SKM-1 (cell line): ENCODE data around the gene P4HA3.
"Not testable (repeated sequence)": the region's sequence is repeated elsewhere in the genome, so short reads cannot be mapped to it uniquely, and the experiment has no call there.

Experiments used
- DNase-seq: peaks from one replicate; lab custom pipeline; 2025; ENCODE audit not compliant: unreplicated experiment; lab: John Stamatoyannopoulos, UW

P4HA3 gene

DNA sequence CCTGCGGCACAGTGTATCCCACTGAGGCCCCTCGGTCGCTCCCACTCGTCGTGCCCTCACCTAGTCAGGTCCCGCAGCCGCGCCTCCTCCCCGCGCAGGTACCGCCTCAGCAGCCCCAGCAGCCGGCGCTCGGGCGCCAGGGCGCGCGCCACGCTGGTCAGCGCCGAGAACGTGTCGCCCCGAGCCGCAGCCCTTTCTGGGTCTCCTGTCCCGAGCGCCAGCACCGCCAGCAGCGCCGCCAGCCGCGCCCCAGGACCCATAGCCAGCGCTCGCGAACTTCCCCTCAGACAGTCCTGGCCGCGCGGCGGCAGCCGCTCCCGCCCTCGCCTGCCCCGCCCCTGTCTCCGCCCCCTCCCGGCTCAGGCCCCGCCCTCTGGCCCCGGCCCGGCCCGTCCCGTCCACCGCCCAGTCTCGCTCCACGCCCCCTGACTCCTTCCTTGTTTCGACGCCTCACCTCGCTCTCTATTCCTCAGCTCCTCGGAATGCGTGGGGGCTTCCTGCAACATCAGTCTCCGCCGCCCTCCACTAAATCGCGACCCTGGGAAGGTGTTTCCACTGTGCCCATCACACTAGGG lies at the start of gene P4HA3:
Gene P4HA3, minus strand, starts transcription at position 289 of the 575 bp plus-strand sequence. Its CDS starts 29 bp downstream, at position 260.
- DNase-seq = peak; percentile 17

DNA sequence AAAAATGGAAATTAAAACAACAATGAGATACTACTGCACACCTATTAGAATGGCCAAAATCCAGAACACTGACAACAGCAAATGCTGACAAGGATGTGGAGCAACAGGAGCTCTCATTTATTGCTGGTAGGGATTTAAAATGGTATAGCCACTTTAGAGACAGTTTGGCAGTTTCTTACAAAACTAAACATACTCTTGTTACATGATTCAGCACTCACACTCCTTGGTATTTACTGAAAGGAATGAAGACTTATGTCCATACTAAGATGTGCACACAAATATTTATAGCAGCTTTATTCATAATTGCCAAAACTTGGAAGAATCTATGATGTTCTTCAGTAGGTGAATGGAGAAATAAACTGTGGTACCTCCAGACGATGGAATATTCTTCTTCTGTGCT lies 46.0 kb upstream of the P4HA3 start:
- DNase-seq = no peak

DNA sequence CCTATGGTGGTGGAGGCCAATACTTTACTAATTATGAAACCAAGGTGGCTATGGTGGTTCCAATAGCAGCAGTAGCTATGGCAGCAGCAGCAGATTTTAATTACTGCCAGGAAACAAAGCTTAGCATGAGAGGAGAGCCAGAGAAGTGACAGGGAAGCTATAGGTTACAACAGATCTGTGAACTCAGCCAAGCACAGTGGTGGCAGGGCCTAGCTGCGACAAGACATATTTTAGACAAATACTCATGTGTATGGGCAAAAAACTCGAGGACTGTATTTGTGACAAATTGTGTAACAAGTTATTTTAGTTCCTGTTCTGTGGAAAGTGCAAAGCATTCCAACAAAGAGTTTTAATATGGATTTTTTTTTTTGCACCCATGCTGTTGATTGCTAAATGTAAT lies 44.2 kb upstream of the P4HA3 start:
- no peak for DNase-seq

DNA sequence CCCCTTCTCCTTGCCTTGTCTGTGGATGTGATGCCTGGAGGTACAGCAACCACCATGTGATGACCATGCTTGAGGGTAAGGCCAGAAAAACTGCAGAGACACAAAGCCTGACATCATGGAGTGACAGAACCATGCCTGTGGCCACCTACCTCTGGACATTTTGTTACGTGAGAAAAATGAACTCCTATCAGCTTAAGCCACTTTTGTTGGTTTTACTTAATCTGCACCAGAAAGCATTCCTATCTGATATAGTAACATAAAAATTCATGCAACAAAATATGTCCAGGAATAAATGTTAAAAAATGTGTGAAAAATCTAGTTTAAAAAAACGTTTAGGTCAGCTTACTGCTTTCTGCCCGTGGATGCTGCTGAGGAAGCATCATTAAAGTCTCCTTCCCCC lies 42.6 kb upstream of the P4HA3 start:
- no peak for DNase-seq

DNA sequence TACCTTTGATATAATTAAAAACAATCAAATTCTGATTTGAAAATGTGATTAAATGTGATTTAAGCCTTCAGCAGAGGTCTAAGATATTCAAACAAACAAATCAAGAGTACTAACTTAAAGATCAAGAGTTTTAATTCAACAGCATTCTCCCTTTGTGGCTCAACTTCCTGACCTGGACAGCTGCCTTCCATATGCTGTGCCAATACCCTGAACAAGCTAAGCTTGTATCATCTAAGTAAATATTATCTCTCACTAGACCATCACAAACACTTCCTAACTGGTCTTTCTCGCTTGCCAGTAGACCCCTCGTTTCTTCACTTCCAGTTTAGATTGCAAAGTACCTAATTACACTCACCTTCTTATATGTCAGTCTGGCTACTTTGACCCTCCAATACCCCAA lies 35.9 kb upstream of the P4HA3 start:
- no peak for DNase-seq

DNA sequence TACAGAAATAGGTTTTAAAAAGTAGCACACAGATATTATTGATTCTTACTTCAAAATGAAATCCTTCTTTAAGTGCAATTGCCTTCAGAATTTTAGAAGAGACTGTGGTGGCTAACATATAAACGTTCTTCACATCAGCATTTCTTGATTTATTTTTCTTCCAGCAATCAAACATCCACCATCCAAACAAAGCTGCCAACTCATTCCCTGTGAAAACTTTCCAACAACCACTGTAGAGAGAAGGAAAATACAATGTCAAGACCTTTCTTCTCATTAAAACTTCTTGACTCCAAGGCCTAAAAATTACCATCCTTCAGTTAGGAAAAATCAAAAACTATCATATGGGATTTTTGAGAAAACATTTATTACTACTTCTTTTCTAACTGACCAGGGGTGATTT lies 34.0 kb upstream of the P4HA3 start:
- DNase-seq = no peak

DNA sequence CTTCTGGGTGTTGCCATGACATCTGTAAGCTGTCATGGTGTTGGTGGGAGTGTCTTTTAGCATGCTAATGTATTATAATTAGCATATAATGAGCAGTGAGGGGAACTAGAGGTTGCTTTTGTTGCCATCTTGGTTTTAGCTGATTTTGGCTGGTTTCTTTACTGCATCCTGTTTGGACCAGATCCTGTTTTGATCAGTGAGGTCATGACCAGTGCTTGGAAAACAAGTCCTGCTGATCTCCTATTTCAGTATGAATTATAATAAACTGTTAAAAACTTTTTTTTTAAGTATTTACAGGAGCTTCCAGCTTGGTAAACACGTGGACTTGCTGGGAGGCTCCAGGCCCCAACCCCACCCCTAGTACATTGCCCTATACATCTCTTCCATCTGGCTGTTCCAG lies 30.5 kb upstream of the P4HA3 start:
- DNase-seq = no peak

DNA sequence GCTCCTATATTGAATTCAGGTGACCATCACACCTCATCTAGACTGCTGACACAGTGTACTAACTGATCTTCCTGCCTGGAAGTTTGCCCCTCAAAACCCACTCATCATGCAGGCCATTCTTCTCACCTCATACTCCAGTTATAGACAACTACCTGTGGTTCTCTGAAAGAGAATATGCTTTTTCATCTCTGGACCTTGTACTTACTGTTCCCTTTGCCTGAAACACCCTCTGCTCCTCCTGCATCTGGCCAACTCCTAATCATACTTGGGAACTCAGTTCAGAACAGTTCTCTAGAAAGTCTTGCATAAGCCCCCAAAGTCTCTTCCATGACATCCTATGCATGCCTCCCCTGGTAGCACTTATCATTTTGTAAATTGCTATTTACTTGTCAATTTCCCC lies 28.2 kb upstream of the P4HA3 start:
- no peak for DNase-seq

DNA sequence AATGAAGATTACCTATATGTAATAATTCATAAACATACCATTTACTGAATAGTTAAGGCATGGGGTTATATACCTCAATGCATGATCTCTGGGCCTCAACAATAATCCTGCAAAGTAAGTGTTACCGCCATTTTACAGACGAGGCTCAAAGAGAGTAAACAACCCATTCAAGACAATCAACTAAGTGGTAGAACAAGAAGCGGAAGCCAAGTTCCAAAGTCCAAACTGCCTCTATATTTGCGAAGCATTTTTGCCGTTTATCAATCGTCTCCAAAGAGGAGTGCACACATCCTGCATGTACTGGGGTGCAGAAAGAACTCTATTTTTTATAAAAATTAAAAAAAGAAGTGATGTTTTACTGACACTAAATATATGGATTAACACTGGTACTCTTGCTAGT lies 27.5 kb upstream of the P4HA3 start:
- no peak for DNase-seq

DNA sequence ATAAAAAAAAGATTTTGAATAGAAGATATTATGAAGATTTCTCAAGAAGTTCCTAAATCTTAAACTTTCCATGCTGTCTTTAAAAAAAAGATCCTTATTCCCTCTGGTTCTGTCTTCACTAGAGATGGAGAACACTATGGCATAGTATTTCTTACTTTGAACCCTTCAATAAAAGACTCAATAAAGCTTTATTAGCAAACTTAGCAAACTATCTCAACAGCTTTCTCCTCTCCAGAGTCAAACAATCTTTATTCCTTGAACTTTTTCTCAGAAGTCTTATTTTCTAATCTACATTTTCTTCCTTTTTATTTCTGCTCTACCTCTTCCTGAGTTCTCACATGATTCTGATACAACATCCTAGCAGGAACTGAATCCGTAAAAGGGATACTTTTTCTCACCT lies 21.8 kb upstream of the P4HA3 start:
- DNase-seq = no peak

DNA sequence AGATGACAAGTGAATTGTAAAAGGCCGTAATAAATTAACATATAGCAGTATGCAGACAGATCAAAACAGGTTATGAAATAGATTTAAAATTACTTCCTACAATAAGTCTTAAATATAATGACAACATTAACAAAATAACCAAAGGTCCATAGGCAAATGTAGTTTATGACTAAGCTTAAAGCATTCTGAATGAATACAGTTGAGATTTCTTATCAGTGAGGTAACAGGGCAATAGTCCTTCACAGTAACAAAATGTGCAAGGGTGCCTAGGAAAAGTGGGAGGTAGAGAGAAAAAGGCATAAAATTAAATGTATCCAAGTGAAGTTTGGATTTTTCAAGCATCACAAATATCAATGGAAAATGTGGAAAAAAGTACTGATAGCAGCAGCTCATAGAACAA lies 20.9 kb upstream of the P4HA3 start:
- no peak for DNase-seq

DNA sequence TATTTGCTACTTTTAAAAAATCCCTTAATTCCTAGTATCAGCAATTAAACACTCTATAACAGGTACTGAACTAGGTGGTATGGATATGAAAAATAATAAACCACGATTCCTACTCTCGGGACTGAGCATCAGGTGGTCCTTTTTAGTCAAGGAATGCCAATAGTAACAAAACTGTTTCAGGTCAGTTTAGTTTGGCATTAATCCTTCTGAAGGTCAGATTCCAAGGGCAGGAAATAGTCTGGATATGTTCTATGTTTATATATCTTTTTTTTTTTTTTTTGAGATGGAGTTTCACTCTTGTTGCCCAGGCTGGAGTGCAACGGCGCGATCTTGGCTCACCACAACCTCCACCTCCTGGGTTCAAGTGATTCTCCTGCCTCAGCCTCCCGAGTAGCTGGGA lies 19.6 kb upstream of the P4HA3 start:
- not testable (repeated sequence) for DNase-seq

DNA sequence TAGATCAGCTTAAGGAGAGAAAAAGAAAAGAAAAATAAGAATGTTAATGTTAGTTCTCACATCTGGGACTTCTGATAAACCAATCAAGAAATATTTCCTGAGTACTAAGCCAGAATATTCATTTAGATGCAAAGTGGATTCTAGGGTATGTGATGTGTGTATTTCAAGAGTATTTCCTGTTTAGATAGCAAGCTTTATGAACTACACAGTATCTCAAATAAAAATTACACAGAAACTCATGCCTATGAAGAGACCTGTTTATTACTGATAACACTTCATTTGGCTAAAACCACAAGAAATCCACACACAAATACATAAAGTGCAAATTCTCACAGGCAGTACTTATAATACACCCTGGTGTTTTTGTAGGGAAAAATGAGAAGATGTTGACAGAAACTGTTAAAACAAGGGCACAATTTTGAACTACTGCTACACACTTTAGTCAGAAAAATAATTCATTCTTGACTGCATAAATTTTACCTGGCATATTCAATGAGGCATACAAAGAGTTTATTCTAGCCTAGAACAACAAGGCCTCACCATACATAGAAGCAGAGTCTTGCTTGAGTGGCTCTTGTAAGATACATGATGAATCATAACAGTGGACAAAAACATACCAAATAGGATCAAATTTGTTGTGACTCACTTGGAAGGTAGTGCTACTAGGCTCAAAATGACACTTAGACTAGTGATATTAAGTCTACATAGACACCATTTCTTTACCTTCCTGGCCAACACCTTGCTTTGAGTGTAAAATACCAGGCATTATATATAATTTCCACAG lies 18.8 kb upstream of the P4HA3 start:
- no peak for DNase-seq

DNA sequence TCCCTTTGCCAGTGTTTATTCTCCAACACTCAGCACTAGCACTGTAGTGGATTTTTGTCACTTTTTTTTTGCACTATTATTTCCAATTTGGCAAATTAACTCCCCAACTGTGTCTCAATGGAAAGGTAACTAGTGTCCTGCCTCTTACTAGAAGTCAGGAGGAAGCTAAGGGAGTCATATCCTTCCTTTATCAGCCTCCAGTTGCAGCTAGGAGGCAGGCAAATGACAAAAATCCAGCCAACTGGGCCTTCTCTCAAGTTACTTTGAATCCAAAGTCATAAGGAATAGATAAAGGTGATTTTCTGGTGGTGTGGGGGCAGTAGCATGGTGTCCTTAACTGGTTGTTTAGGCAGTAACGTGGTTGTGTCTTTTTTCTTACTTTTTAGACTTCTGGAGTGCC lies 15.6 kb upstream of the P4HA3 start:
- no peak for DNase-seq

DNA sequence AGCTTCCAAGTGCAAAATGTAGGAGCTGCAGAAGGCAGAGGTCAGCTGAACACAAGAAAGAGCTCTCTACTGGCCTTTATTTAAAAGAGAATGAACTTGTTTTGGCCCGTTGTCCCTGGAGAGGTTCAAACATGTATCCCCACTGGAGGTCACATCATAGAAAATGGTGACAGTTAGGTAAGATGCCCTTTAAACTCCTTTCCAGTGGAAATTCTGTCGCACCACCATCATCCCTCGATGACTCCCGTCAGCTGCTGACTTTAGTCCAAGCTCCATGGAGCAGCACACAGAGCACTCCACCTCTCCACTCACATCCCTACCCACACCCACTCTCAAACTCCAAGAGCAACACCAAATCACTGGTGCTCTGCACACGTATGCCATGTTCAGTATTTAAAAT lies 15.2 kb upstream of the P4HA3 start:
- DNase-seq = no peak

DNA sequence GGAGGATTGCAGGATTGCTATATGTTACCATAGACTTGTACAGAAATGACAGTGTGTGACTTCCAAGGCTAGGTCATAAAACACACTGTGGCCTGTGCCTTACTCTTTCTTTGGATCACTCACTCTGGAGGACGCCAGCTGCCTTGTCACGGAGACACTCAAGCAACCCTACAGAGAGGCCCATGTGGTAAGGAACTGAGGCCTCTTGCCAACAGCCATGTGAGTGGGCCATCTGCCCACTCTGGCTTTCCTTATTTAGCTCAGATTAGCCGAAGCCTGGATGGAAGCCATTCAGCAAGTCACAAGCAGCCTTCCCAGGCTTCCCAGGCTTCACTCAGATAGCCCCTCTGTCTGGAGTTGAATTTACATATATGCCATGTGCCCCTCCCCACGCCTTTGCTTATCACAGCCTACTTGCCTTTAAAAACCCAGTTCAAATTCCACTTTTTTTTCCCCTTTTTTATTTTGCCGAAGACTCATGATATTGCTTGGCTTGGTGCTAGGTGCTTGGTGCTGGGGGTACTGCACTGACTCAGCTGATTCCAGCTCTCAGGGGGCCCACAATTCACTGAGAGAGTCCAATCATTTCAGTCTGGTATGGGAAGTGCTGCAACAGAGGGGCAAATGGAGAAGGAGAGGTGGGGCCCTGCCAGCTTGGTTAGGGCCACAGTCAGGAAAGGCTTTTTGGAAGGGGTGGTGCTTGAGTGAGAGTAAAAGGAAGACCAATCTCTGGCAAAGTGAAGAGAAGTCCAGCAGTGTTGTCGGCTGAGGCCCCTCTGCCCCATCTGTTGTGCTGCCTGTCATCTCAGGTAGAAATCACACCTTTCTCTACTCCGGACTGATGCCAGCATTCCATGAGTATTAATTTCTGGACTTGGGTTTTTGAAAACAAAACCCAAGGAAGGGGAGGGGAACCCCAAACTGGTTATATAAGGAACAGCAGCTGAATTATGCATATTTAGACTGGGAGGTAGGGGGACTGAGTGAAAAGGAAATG lies 14.5 kb upstream of the P4HA3 start:
- DNase-seq = no peak

DNA sequence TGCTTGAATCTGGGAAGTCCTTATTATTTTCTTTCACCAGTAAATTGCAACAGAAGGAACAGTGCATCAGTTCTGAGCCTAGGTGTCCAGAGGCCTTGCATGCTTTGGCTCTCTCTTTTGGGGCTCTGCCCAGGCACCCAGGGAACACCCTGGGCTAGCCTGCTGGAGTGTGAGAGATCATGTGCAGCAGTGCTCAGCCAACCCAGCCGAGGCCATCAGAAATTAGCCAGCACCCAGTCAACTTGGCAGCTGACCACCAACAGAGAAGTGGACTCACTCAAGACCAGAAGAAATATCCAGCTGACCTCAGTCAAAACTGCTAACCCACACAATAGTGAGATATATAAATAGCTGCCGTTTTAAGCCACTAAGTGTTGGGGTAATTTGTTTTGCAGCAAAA lies 11.2 kb upstream of the P4HA3 start:
- DNase-seq = no peak

DNA sequence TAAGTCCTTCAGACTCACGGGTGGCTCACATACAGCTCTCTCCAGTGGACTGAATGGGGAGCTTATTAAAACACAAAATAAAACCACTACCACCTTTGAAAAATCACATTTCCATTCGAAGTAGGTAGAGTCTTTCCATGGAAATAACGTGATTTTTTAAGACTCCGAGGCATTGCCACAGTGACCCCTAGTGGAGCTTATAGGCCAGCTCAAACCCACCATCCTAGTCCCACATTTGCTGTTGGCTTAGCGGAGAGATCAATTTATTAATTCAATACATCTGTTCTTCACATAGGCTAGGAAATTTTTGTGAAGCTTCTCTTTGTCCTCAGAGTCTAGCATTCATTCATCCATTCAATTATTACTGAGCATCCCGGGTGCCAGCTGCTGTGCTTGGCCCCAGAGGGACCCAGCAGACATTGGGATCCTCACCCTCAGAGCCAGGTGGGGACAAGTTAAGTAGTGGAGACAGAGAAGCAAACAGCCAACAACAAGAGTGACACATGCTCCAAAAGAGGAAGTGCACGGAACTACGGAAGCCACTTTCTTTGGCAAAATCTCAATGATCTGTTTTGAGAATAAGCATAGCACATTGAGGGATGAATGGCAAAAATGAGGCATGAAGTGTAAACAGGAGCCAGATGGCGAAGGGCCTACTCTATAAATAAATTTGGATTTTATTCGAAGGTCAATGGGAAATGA lies 10.2 kb upstream of the P4HA3 start:
- peak; percentile 27 for DNase-seq

DNA sequence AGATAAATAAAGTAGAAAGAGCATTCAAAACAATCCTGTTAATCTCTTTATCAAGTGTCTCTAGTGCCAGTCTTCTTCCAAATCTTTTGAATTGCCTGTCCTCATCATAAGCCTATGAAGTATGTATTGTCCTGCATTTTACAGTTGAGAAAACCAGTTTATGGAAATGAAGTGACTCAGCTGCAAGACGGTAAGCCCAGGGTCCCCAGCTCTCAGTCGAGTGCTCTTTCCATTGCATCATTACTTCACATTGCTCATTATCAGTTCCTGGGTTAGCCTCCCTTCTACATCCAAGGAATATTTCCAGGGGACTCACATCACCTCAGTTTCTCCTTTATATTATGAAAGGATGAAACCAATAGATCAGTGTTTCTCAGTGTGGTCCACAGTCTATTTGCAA lies 9.1 kb upstream of the P4HA3 start:
- DNase-seq = no peak

DNA sequence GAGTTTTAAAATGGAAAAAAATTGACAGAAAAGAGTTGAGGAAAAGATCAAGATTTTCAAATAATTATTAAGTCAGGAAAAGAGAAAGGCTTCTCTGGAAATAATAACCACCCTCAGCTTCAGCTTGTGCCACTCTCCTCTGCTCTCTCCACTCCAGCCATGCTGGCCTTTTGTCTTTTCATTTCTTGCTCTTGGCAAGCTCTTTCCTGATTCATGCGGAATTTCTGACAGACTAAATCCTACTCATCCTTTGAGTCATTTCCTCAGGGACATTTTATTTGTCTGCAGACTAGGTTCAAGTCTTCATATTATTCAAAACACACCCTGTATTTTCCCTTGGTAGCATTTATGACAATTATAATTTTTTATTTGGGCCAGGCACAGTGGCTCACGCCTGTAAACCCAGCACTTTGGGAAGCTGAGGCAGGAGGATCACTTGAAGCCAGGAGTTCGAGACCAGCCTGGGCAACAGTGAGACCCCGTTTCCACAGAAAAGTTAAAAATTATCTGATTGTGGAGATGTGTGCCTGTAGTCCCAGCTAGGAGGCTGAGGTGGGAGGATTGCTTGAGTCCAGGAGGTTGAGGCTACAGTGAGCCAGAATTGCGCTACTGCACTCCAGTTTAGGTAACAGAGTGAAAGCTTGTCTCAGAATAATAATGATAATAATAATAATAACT lies 7.8 kb upstream of the P4HA3 start:
- DNase-seq = no peak
